BLaER1 (cell line): Measurements from ENCODE around the gene MST1.

Experiments used
- H3K27ac ChIP-seq: shearing (Covaris generic); formaldehyde crosslinking; 2 replicates; pipeline ENCODE4 v1.8.1; 2022
- H3K27me3 ChIP-seq: shearing (Covaris generic); formaldehyde crosslinking; 2 replicates; pipeline ENCODE4 v1.8.1; 2022
- H3K36me3 ChIP-seq: shearing (Covaris generic); formaldehyde crosslinking; 2 replicates; pipeline ENCODE4 v1.8.1; 2022
- H3K4me1 ChIP-seq: shearing (Covaris generic); formaldehyde crosslinking; 2 replicates; pipeline ENCODE4 v1.8.1; 2022
- H3K4me2 ChIP-seq: shearing (Covaris generic); formaldehyde crosslinking; 2 replicates; pipeline ENCODE4 v1.8.1; 2022
- H3K4me3 ChIP-seq: shearing (Covaris generic); formaldehyde crosslinking; 2 replicates; pipeline ENCODE4 v1.8.1; 2022
- H3K9ac ChIP-seq: shearing (Covaris generic); formaldehyde crosslinking; 2 replicates; pipeline ENCODE4 v1.8.1; 2022
- H3K9me3 ChIP-seq: shearing (Covaris generic); formaldehyde crosslinking; 2 replicates; pipeline ENCODE4 v1.8.1; 2022
- H4K20me1 ChIP-seq: shearing (Covaris generic); formaldehyde crosslinking; 2 replicates; pipeline ENCODE4 v1.8.1; 2022
- Cebpa-rat ChIP-seq: shearing (Covaris generic); IDR thresholded peaks from 2 replicates; pipeline ENCODE4 v1.8.1; 2022

MST1 gene

GRCh38 chr3:49713336-49714105 lies 24.2 kb upstream of the MST1 start:
- Histone ChIP-seq H3K9ac (peak overlapping the region; percentile 46; the same call in 1 of the 2 replicates), H3K9me3 (no peaks in the 10 kb centered on the region), H3K4me1 (peaks cover 66% of the 10 kb centered on the region), H4K20me1 (peaks cover 8% of the 10 kb centered on the region), H3K36me3 (peaks cover 41% of the 10 kb centered on the region), H3K27me3 (no peaks in the 10 kb centered on the region), H3K27ac (peak overlapping the region; percentile 70), H3K4me3 (no peak overlapping the region), H3K4me2 (peak overlapping the region; percentile 81)
- no peak for TF ChIP-seq Cebpa-rat

- Histone ChIP-seq H3K4me3 (no peak overlapping the region), H3K4me1 (peaks cover 66% of the 10 kb centered on the region), H3K27ac (peak overlapping the region; percentile 70), H3K9ac (peak overlapping the region; percentile 46; the same call in 1 of the 2 replicates), H3K36me3 (peaks cover 35% of the 10 kb centered on the region), H3K27me3 (no peaks in the 10 kb centered on the region), H3K4me2 (peak overlapping the region; percentile 81), H3K9me3 (no peaks in the 10 kb centered on the region), H4K20me1 (peaks cover under 1% of the 10 kb centered on the region; the same call in 1 of the 2 replicates)
- no peak for TF ChIP-seq Cebpa-rat
Observed at GRCh38 chr3:49712631-49713317, 23.5 kb upstream of the MST1 start.

DNA sequence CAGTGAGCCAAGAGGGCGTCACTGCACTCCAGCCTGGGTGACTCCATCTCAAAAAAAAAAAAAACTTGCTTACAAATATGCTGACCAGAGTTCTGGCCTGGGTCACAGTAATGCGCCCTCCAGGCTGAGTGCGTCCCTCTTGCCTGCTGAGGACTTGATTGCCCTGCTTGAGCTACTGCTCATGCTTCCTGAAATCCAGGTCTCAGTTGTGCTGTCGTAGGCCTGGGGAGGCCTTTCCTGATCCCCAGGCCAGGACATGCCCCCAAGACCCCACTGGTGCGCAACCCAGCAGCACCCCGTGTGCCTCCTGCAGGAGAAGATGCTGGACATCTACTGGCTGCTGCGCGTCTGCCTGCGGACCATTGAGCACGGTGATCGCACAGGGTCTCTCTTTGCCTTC lies 22.9 kb upstream of the MST1 start:
- no peak for TF ChIP-seq Cebpa-rat
- no peak overlapping the region for H3K4me3 ChIP-seq
- peaks cover 66% of the 10 kb centered on the region for H3K4me1 ChIP-seq
- no peaks in the 10 kb centered on the region for H4K20me1 ChIP-seq
- peak overlapping the region; percentile 46; the same call in 1 of the 2 replicates for H3K9ac ChIP-seq
- H3K4me2 ChIP-seq, result peak overlapping the region; percentile 81
- H3K27ac ChIP-seq, result peak overlapping the region; percentile 70
- H3K9me3 ChIP-seq, result no peaks in the 10 kb centered on the region
- H3K27me3 ChIP-seq, result no peaks in the 10 kb centered on the region
- peaks cover 35% of the 10 kb centered on the region for H3K36me3 ChIP-seq

- H3K36me3 ChIP-seq, result peaks cover 34% of the 10 kb centered on the region
- no peaks in the 10 kb centered on the region for H3K9me3 ChIP-seq
- no peaks in the 10 kb centered on the region for H3K27me3 ChIP-seq
- H4K20me1 ChIP-seq, result no peaks in the 10 kb centered on the region
- H3K27ac ChIP-seq, result peak overlapping the region; percentile 51; the same call in 1 of the 2 replicates
- H3K4me3 ChIP-seq, result no peak overlapping the region
- peak overlapping the region; percentile 81 for H3K4me2 ChIP-seq
- no peak for TF ChIP-seq Cebpa-rat
- peaks cover 61% of the 10 kb centered on the region for H3K4me1 ChIP-seq
- peak overlapping the region; percentile 46; the same call in 1 of the 2 replicates for H3K9ac ChIP-seq
Observed at GRCh38 chr3:49711489-49711888, 22.2 kb upstream of the MST1 start.

DNA sequence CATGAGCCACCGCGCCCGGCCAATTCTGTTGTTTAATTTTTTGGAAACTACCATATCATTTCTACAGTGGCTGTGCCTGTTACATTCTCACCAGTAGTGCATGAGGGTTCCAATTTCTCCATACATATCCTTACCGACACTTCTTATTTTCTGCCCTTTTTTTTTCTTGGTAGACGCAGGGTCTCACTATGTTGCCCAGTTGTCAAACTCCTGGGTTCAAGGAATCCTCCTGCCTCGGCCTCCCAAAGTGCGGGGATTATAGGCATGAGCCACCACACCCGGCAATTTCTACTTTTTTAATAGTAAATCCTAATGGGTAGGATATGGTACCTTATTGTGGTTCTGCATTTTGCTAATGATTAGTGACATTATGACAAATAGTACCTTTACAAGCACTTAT lies 20.6 kb upstream of the MST1 start:
- Histone ChIP-seq H3K27ac (no peak overlapping the region), H3K4me1 (peaks cover 56% of the 10 kb centered on the region), H3K36me3 (peaks cover 34% of the 10 kb centered on the region), H3K9ac (no peak overlapping the region), H4K20me1 (no peaks in the 10 kb centered on the region), H3K4me3 (no peak overlapping the region), H3K4me2 (no peak overlapping the region), H3K27me3 (no peaks in the 10 kb centered on the region), H3K9me3 (no peaks in the 10 kb centered on the region)
- no peak for TF ChIP-seq Cebpa-rat

DNA sequence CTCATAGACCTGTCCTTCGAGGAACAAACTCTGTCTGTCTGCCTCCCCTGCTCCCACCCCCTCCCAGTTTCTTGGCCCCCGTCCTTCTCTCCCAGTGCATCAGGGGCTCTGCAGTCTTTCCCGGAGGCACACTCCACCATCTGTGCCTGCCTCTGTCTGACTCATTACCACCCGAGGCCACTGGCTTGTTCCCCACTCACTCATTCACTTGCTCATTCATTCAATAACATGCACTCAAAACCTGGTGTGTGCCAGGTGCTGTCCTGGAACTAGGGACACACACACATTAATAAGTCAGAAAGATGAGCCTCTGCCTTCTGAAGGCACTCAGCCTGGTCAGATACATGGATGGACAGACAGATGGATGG lies 17.8 kb upstream of the MST1 start:
- Histone ChIP-seq H3K36me3 (peaks cover 51% of the 10 kb centered on the region), H3K4me2 (peak overlapping the region; percentile 63; the same call in 1 of the 2 replicates), H3K9ac (no peak overlapping the region), H3K9me3 (no peaks in the 10 kb centered on the region), H3K27me3 (no peaks in the 10 kb centered on the region), H4K20me1 (no peaks in the 10 kb centered on the region), H3K4me3 (no peak overlapping the region), H3K4me1 (peaks cover 34% of the 10 kb centered on the region), H3K27ac (peak overlapping the region; percentile 56; the same call in 1 of the 2 replicates)
- no peak for TF ChIP-seq Cebpa-rat

- peaks cover 29% of the 10 kb centered on the region for H3K4me1 ChIP-seq
- no peak for TF ChIP-seq Cebpa-rat
- peaks cover 56% of the 10 kb centered on the region for H3K36me3 ChIP-seq
- H4K20me1 ChIP-seq, result no peaks in the 10 kb centered on the region
- no peak overlapping the region for H3K4me3 ChIP-seq
- H3K9me3 ChIP-seq, result no peaks in the 10 kb centered on the region
- no peak overlapping the region for H3K27ac ChIP-seq
- no peak overlapping the region for H3K4me2 ChIP-seq
- H3K27me3 ChIP-seq, result no peaks in the 10 kb centered on the region
- H3K9ac ChIP-seq, result no peak overlapping the region
Observed at GRCh38 chr3:49706456-49707112, 17.3 kb upstream of the MST1 start.

DNA sequence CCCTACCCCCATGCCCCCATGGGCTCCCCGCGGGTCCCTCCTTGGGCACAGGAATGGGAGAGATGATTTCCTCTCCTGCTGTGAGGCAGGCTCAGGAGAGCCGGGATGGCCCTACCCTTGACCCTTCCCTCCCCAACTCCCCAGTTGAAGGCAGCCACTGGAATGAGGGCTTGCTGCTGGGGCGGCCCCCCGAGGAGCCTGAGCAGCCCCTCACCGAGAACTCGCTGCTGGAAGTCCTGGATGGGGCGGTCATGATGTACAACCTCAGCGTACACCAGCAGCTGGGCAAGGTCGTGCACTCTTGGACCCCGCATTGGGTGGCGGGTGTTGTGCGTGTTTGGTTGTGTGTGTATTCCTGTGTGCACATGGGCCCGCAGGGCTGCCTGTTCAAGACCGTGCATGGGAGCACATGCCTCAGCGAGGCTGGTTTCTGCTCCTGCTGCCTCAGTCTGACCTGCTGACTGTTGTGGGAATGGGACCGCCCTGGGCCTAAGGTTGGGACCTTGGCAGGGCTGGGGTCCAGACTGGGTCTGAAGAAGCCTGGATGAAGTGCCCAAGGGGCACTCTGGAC lies 16.2 kb upstream of the MST1 start:
- H3K9ac ChIP-seq, result no peak overlapping the region
- TF ChIP-seq Cebpa-rat, result no peak
- H3K9me3 ChIP-seq, result no peaks in the 10 kb centered on the region
- peaks cover 19% of the 10 kb centered on the region for H3K4me1 ChIP-seq
- no peak overlapping the region for H3K4me3 ChIP-seq
- peaks cover 64% of the 10 kb centered on the region for H3K36me3 ChIP-seq
- H3K27ac ChIP-seq, result no peak overlapping the region
- H3K4me2 ChIP-seq, result no peak overlapping the region
- H3K27me3 ChIP-seq, result no peaks in the 10 kb centered on the region
- H4K20me1 ChIP-seq, result no peaks in the 10 kb centered on the region

GRCh38 chr3:49704629-49705028 lies 15.4 kb upstream of the MST1 start:
- H3K27me3 ChIP-seq, result no peaks in the 10 kb centered on the region
- H3K9ac ChIP-seq, result 0 out of 2 replicates have a peak overlapping the region, but pooled peaks have one; percentile 6
- H4K20me1 ChIP-seq, result no peaks in the 10 kb centered on the region
- no peak overlapping the region for H3K27ac ChIP-seq
- H3K4me1 ChIP-seq, result peaks cover 24% of the 10 kb centered on the region
- no peak overlapping the region for H3K4me3 ChIP-seq
- H3K36me3 ChIP-seq, result peaks cover 71% of the 10 kb centered on the region
- no peaks in the 10 kb centered on the region for H3K9me3 ChIP-seq
- TF ChIP-seq Cebpa-rat, result no peak
- no peak overlapping the region for H3K4me2 ChIP-seq
